Choroid plexus epithelial cell (primary cell): ENCODE results near the gene NTM.

ENCODE experiments used
- DNase-seq: peaks from one replicate; pipeline ENCODE4 v3.0.0-alpha.2; 2010; ENCODE audit warnings: low read depth
- H3K4me3 ChIP-seq: 2 replicates; pipeline ENCODE4 v1.5.1; 2011; ENCODE audit warnings: low read depth, mild to moderate bottlenecking, control low read depth, low read length, moderate library complexity
- TF ChIP-seq, protein P1 (sequence below): conservative IDR thresholded peaks from 2 replicates; pipeline ENCODE4 v1.5.1; 2011; ENCODE audit warnings: low read depth, mild to moderate bottlenecking, control low read depth, inconsistent platforms, low read length, moderate library complexity

NTM gene

DNA sequence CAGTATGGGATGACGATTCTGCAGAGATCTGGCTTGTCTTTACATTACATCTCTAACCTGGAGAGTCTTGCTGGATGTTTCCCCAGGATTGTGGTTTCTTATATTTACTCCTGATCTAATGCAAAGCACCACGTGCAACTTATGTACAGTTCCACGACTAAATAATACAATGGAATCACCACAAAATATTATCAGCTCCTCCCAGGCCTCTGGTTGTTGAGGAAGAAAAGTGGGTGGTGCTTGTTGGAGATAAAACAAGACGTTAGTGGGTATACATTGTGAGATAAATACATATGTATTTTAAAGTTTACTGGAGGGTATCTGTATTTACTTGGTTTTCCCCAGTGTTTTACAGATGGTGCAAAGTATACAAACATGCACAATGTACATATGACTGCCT is 569.7 kb downstream of the NTM start:
- H3K4me3 ChIP-seq, result no peak overlapping the region
- TF ChIP-seq, protein P1, sequence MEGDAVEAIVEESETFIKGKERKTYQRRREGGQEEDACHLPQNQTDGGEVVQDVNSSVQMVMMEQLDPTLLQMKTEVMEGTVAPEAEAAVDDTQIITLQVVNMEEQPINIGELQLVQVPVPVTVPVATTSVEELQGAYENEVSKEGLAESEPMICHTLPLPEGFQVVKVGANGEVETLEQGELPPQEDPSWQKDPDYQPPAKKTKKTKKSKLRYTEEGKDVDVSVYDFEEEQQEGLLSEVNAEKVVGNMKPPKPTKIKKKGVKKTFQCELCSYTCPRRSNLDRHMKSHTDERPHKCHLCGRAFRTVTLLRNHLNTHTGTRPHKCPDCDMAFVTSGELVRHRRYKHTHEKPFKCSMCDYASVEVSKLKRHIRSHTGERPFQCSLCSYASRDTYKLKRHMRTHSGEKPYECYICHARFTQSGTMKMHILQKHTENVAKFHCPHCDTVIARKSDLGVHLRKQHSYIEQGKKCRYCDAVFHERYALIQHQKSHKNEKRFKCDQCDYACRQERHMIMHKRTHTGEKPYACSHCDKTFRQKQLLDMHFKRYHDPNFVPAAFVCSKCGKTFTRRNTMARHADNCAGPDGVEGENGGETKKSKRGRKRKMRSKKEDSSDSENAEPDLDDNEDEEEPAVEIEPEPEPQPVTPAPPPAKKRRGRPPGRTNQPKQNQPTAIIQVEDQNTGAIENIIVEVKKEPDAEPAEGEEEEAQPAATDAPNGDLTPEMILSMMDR, result no peak
- no peak for DNase-seq

DNA sequence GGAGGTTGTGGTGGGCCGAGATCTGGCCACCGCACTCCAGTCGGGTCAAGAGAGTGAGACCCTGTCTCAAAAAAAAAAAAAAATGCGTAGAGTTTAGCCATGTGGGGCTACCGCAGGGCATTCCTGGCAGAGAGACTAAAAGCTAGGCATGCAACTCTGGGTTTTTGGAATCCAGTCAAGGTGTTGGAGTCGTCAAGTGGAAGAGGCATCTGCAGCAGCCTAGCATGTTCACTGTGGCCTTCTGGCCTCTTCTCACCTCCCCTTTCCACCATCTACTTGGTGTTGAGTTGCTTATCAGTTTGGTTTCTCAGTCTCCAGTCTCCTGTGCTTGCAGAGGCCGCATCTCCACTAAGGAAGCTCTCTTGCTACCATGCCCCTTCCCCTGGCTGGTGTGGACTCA is 572.5 kb downstream of the NTM start:
- TF ChIP-seq, protein P1, result no peak
- DNase-seq, result no peak
- no peak overlapping the region for H3K4me3 ChIP-seq

DNA sequence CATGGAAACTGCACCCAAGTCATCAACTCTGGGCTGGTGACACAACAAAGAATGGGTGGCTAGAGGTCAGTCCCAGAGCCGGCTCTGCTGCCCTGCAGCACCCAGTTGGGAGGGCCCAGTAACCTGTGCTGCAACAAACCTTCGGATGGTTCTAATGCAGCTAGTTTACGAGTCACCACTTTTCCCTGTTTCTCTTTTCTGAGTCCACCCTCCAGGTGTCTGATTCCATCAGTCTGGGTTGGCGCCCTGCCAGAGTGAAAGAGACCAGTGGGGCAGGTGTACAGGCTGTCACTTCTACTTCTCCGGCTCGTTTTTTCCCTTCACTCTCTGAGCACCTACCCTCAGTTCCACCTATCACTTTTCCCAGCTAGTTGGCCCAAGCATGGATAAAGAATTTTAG is 572.9 kb downstream of the NTM start:
- TF ChIP-seq, protein P1, result no peak

DNA sequence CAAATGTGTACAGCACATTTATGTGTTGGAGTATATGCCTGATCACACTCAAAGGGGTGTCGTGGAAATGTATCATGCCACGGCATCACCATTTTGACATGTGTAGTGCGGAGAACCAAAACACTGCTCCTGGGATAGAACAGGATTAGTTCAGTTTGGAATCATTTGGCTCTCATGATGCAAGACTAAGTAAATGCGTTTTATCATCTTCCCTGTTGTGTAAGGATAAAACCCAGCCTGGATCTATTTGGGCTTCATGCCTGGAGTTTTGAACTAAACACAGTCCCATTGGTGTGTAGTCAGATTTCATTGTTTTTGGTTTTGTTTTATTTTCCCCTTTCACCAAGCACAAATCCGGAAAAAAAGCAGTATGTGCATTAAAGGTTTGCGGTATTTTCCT is 574.3 kb downstream of the NTM start:
- peak; percentile 53 for DNase-seq
- TF ChIP-seq, protein P1, result no peak
- no peak overlapping the region for H3K4me3 ChIP-seq

More for the DNA sequence above, 572.9 kb downstream of the NTM start:
- no peak overlapping the region for H3K4me3 ChIP-seq
- no peak for DNase-seq

DNA sequence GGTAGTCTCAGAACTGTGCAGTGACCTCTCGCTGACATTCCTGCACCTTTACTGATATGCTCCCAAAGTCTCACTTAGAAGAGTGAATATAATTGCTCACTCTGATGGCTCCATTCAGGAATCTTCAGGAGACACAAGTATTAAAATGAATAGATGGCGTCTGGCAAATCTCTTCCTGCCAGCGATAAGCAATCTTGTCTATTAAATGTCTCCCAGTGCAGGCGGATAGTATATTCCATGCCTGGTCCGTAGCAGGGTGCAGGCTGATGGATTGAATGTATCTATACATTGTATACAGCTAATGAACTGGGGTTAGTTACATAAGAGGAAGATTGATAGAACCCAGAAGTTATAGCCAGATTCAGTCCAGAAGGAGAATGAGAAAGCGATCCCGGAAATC is 575.3 kb downstream of the NTM start:
- no peak for DNase-seq
- H3K4me3 ChIP-seq, result no peak overlapping the region
- TF ChIP-seq, protein P1, result no peak

DNA sequence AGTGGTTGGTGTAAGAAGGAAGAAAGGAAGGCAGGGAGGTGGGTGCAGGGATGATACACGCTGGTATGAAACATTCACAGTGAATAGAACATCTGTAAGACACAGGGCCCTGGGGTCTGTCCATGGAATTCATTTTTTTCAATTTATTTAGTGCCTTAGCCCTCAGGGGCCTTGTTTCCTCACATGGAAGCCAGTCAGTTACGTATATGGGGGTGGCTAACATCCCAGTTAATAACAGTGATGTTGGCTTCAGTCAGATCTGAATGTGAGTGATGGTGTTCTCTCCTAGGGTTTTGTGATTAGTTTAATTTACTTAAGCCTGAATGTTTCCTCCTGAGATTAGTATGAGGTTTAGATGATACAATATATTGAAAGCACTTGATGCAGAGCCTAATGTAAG is 577.1 kb downstream of the NTM start:
- no peak overlapping the region for H3K4me3 ChIP-seq
- TF ChIP-seq, protein P1, result no peak
- DNase-seq, result no peak

DNA sequence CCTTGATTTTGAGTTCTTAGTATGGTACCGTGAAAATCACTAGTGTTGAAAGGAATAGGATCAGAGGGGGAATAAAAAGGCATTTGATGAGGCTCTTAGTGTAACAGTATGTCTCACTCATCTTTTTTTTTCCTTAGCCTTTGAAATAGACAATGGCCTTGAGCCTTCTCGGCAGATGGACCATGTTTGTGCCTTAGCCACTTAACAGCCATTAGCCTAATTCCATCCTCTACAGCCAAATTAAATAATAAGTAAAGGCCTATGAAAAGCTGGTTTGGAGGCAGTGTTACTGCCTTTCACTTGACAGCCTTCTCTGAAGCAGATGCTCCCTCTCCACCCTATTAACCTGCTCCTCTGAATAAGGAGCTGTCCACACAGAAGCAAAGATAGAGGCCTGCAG is 580.7 kb downstream of the NTM start:
- H3K4me3 ChIP-seq, result no peak overlapping the region
- no peak for DNase-seq
- TF ChIP-seq, protein P1, result no peak
